ENCODE data around the gene MYRF.

- no peak for TF ChIP-seq CTCF (IDR thresholded peaks at IDR 0.05; ENCODE audit: insufficient read depth, low read depth, low read length)
- TF ChIP-seq EZH2 (IDR thresholded peaks at IDR 0.05; ENCODE audit: insufficient read depth, low read length) = no peak
Measured at GRCh38 chr11:61811831-61812230, 59.4 kb downstream of the MYRF start.
